ENCODE data around the gene MSX2. TPM values are rescaled to one million over a fixed set of nuclear protein-coding genes. Genes with fewer than 3 reads are reported as not detected.

Gene MSX2
- polyA plus RNA-seq, 1 of the 3 experiments (the other 2 are of a cell fraction): 5.8 TPM

- POLR2A ChIA-PET: no interaction called here
- Histone ChIP-seq H3K4me1 (ENCODE audit: control insufficient read depth in 1 of 2, insufficient read depth in 2 of 2, low read depth in 1 of 2, low read length in 1 of 2) (peaks cover 3 to 12% of the 10 kb centered on the region in 2 experiments; a peak in 1 of 4 replicates), H3K79me2 (ENCODE audit: insufficient read depth) (no peaks in the 10 kb centered on the region), H3K36me3 (replicated peaks in 1 of 2; ENCODE audit: control insufficient read depth in 1 of 2, insufficient read depth in 2 of 2, low read length in 1 of 2) (no peaks in the 10 kb centered on the region), H3K27me3 (ENCODE audit: insufficient read depth) (peaks cover 4% of the 10 kb centered on the region), H3K4me3 (ENCODE audit: low read depth in 2 of 2, low read length in 1 of 2) (peak overlapping the region in 1 of 2 experiments; percentile 63; a peak in 1 of 4 replicates), H3F3A (replicated peaks; ENCODE audit: insufficient read depth) (no peaks in the 10 kb centered on the region), H3K9me3 (no peaks in the 10 kb centered on the region), H3K27ac (ENCODE audit: low read depth in 2 of 2, low read length in 1 of 2) (no peak overlapping the region), H4K20me1 (ENCODE audit: insufficient read depth) (no peaks in the 10 kb centered on the region), H3K9me2 (no peaks in the 10 kb centered on the region), H3K4me2 (no peak overlapping the region), H3K9ac (no peak overlapping the region), H2AFZ (ENCODE audit: low read depth) (0 out of 2 replicates have a peak overlapping the region, but pooled peaks have one; percentile 47)
- CTCF ChIA-PET: interaction anchor here (0.6 to 4.1 kb wide), 29 partner anchors 9 to 420 kb away, joined by 3 to 192 read pairs (median 4); partner anchors contain the start of gene MSX2
- no peak for TF ChIP-seq SMC3 (IDR thresholded peaks at IDR 0.05; ENCODE audit: low read depth, low read length)
- no peak for TF ChIP-seq ZBTB33 (IDR thresholded peaks at IDR 0.05; ENCODE audit: borderline replicate concordance, low read depth)
- TF ChIP-seq TEAD4 (IDR thresholded peaks at IDR 0.05; ENCODE audit: borderline replicate concordance, insufficient read depth): no peak
- TF ChIP-seq FOSL2 (IDR thresholded peaks at IDR 0.05; ENCODE audit: borderline replicate concordance, low read depth): no peak
- TF ChIP-seq FOXM1 (IDR thresholded peaks at IDR 0.05; ENCODE audit: low read depth): no peak
- TF ChIP-seq MXI1 (IDR thresholded peaks at IDR 0.05; ENCODE audit: low read depth, low read length): no peak
- TF ChIP-seq, protein P1, sequence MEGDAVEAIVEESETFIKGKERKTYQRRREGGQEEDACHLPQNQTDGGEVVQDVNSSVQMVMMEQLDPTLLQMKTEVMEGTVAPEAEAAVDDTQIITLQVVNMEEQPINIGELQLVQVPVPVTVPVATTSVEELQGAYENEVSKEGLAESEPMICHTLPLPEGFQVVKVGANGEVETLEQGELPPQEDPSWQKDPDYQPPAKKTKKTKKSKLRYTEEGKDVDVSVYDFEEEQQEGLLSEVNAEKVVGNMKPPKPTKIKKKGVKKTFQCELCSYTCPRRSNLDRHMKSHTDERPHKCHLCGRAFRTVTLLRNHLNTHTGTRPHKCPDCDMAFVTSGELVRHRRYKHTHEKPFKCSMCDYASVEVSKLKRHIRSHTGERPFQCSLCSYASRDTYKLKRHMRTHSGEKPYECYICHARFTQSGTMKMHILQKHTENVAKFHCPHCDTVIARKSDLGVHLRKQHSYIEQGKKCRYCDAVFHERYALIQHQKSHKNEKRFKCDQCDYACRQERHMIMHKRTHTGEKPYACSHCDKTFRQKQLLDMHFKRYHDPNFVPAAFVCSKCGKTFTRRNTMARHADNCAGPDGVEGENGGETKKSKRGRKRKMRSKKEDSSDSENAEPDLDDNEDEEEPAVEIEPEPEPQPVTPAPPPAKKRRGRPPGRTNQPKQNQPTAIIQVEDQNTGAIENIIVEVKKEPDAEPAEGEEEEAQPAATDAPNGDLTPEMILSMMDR (IDR thresholded peaks at IDR 0.05): no peak
- TF ChIP-seq REST (IDR thresholded peaks at IDR 0.05; ENCODE audit: low read depth, low read length): no peak
- no peak for TF ChIP-seq SIN3A (IDR thresholded peaks at IDR 0.05; ENCODE audit: borderline replicate concordance, low read depth, low read length)
- TF ChIP-seq FOXJ3 (CRISPR knock-in tag; IDR thresholded peaks at IDR 0.05): no peak
- no peak for TF ChIP-seq GABPA (IDR thresholded peaks at IDR 0.05; ENCODE audit: low read depth)
- TF ChIP-seq YY1 (IDR thresholded peaks at IDR 0.05; ENCODE audit: low read depth): no peak
- WGBS (ENCODE audit: low lambda C conversion rate): 38% methylated on average over 4 of the region's 4 CpGs
- no peak for DNase-seq
These were observed 11.9 kb downstream of the MSX2 start for GRCh38 chr5:174736331-174736721.

Measured in SK-N-SH (cell line).